Activated CD4-positive, alpha-beta T cell treated with anti-CD3 and anti-CD28 coated beads, Interleukin-2, amount 10 ng/mL, durations not matched to agents 7 days and 5 days (primary cell): ENCODE results near the gene CLN6. TPM values are rescaled to one million over a fixed set of nuclear protein-coding genes. Genes with fewer than 3 reads are reported as not detected.
"Not testable (repeated sequence)": the region's sequence is repeated elsewhere in the genome, so short reads cannot be mapped to it uniquely, and the experiment has no call there.

Experiments used
- CTCF ChIA-PET: fragments of 350-600 bp; sonication (Branson Sonifier 250); formaldehyde crosslinking; loops from one replicate; lab custom pipeline; 2021; ENCODE audit warnings: antibody characterized with exemption; lab: Charles Lee
- POLR2A ChIA-PET: fragments of 350-600 bp; sonication (Branson Sonifier 250); formaldehyde crosslinking; loops from one replicate; lab custom pipeline; 2021; ENCODE audit warnings: antibody characterized with exemption; lab: Charles Lee
- DNase-seq: peaks from one replicate; pipeline ENCODE4 v3.0.0-alpha.2; 2020
- H3K27ac Mint-ChIP-seq: one replicate; pipeline ENCODE4 v1.8.0; 2021; ENCODE audit warnings: mild to moderate bottlenecking, moderate library complexity, mixed read lengths
- H3K27me3 Mint-ChIP-seq: one replicate; pipeline ENCODE4 v1.8.0; 2021; ENCODE audit warnings: mixed read lengths
- H3K36me3 Mint-ChIP-seq: one replicate; pipeline ENCODE4 v1.8.0; 2021; ENCODE audit warnings: low read depth, mixed read lengths
- H3K4me1 Mint-ChIP-seq: one replicate; pipeline ENCODE4 v1.8.0; 2021; ENCODE audit warnings: mixed read lengths
- H3K4me3 Mint-ChIP-seq: one replicate; pipeline ENCODE4 v1.8.0; 2021; ENCODE audit warnings: mild to moderate bottlenecking, moderate library complexity, mixed read lengths
- H3K9me3 Mint-ChIP-seq: one replicate; pipeline ENCODE4 v1.8.0; 2021; ENCODE audit warnings: mixed read lengths
- total RNA-seq, 2 experiments: library from RNA; stranded (reverse); gene quantifications; one replicate each; pipeline ENCODE4 v1.2.3, GENCODE V29; 2021

The CLN6 gene
- total RNA-seq, 2 experiments from 2014 or later: 57.6 to 61.9 TPM

- DNase-seq: no peak
- Mint-ChIP-seq H3K27me3 (peaks cover 6% of the 10 kb centered on the region), H3K4me1 (peaks cover 4% of the 10 kb centered on the region), H3K36me3 (peaks cover 6% of the 10 kb centered on the region), H3K9me3 (peaks cover 11% of the 10 kb centered on the region), H3K4me3 (no peak overlapping the region), H3K27ac (no peak overlapping the region)
- ChIA-PET POLR2A (no interaction called here), CTCF (interaction anchor here (1.0 kb wide), 1 partner anchor 10 kb away, joined by 3 read pairs; no protein-coding TSS in a partner anchor)
These were observed 11.8 kb upstream of the CLN6 start for GRCh38 chr15:68241088-68241935.

GRCh38 chr15:68239025-68239424 lies 9.5 kb upstream of the CLN6 start:
- H3K27me3 Mint-ChIP-seq: peaks cover 3% of the 10 kb centered on the region
- peaks cover 3% of the 10 kb centered on the region for H3K36me3 Mint-ChIP-seq
- H3K27ac Mint-ChIP-seq: no peak overlapping the region
- CTCF ChIA-PET: no interaction called here
- peaks cover 6% of the 10 kb centered on the region for H3K9me3 Mint-ChIP-seq
- H3K4me1 Mint-ChIP-seq: peaks cover 4% of the 10 kb centered on the region
- H3K4me3 Mint-ChIP-seq: no peak overlapping the region
- no peak for DNase-seq
- POLR2A ChIA-PET: no interaction called here

DNA sequence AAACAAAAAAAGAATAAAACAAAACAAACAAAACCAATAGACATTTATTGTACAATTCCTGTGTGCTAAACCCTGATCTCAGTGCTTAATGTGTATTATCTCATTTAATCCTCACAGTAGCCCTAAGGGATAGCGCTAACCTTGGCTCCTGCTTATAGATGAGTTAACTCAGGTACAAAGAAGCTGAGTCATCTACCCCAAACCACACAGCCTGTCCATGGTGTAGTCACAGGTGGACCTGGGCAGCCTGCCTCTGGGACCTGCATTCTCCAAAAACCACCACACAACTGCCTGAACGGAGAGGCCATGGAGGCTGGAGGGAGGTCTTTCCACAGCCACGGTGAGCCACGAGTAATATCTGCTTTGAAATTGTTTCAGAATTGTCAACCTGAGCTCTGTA lies 5.5 kb upstream of the CLN6 start:
- Mint-ChIP-seq H3K4me3 (no peak overlapping the region), H3K27ac (no peak overlapping the region), H3K9me3 (no peaks in the 10 kb centered on the region), H3K36me3 (no peaks in the 10 kb centered on the region), H3K4me1 (peaks cover 12% of the 10 kb centered on the region), H3K27me3 (peaks cover 8% of the 10 kb centered on the region)
- no peak for DNase-seq
- POLR2A ChIA-PET: no interaction called here
- CTCF ChIA-PET: no interaction called here

DNA sequence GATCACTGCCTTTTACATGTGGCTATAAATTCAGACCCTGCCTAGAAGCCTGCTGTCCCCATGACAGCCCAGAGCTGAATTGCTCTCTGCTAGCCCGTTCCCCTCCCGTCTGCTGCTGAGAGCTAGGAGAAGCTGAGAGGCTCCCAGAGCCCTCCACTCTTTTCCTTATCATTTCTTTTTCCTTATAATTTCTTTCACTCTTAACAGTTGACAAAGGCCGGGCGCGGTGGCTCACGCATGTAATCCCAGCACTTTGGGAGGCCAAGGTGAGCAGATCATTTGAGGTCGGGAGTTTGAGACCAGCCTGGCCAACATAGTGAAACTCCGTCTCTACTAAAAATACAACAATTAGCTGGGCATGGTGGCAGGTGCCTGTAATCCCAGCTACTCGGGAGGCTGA lies 5.0 kb upstream of the CLN6 start:
- not testable (repeated sequence) for H3K27ac Mint-ChIP-seq

GRCh38 chr15:68234060-68234459 lies 4.5 kb upstream of the CLN6 start:
- no peak overlapping the region for H3K4me3 Mint-ChIP-seq
- H3K4me1 Mint-ChIP-seq: peaks cover 14% of the 10 kb centered on the region
- H3K9me3 Mint-ChIP-seq: no peaks in the 10 kb centered on the region
- no peak overlapping the region for H3K27ac Mint-ChIP-seq
- H3K36me3 Mint-ChIP-seq: no peaks in the 10 kb centered on the region
- peaks cover 8% of the 10 kb centered on the region for H3K27me3 Mint-ChIP-seq
- POLR2A ChIA-PET: no interaction called here
- no peak for DNase-seq
- CTCF ChIA-PET: no interaction called here

More for the DNA sequence above, 5.0 kb upstream of the CLN6 start:
- H3K27me3 Mint-ChIP-seq, H3K4me3 Mint-ChIP-seq, H3K36me3 Mint-ChIP-seq, CTCF ChIA-PET, H3K9me3 Mint-ChIP-seq, POLR2A ChIA-PET, DNase-seq: not testable (repeated sequence)
- peaks cover 14% of the 10 kb centered on the region for H3K4me1 Mint-ChIP-seq

GRCh38 chr15:68232937-68233336 lies 3.4 kb upstream of the CLN6 start:
- H3K4me3 Mint-ChIP-seq: no peak overlapping the region
- ChIA-PET POLR2A (no interaction called here), CTCF (no interaction called here)
- H3K9me3 Mint-ChIP-seq: no peaks in the 10 kb centered on the region
- peaks cover 8% of the 10 kb centered on the region for H3K27me3 Mint-ChIP-seq
- no peak for DNase-seq
- peaks cover 19% of the 10 kb centered on the region for H3K4me1 Mint-ChIP-seq
- H3K27ac Mint-ChIP-seq: no peak overlapping the region
- H3K36me3 Mint-ChIP-seq: peaks cover 5% of the 10 kb centered on the region

GRCh38 chr15:68232449-68232848 lies 2.9 kb upstream of the CLN6 start:
- H3K27me3 Mint-ChIP-seq: peaks cover 6% of the 10 kb centered on the region
- H3K27ac Mint-ChIP-seq: no peak overlapping the region
- ChIA-PET CTCF (no interaction called here), POLR2A (no interaction called here)
- no peak for DNase-seq
- H3K4me1 Mint-ChIP-seq: peaks cover 24% of the 10 kb centered on the region
- H3K9me3 Mint-ChIP-seq: no peaks in the 10 kb centered on the region
- no peak overlapping the region for H3K4me3 Mint-ChIP-seq
- H3K36me3 Mint-ChIP-seq: peaks cover 8% of the 10 kb centered on the region

- Mint-ChIP-seq H3K9me3 (no peaks in the 10 kb centered on the region), H3K4me1 (peaks cover 33% of the 10 kb centered on the region), H3K4me3 (peak overlapping the region; percentile 53), H3K27ac (peak overlapping the region; percentile 57), H3K27me3 (peaks cover 5% of the 10 kb centered on the region), H3K36me3 (peaks cover 8% of the 10 kb centered on the region)
- DNase-seq: no peak
- POLR2A ChIA-PET: interaction anchor here (0.6 to 1.0 kb wide), 2 partner anchors 59 to 682 kb away, joined by 3 to 4 read pairs; no protein-coding TSS in a partner anchor
- CTCF ChIA-PET: no interaction called here
These were observed 1.7 kb upstream of the CLN6 start for GRCh38 chr15:68231102-68231818.

- POLR2A ChIA-PET: no interaction called here
- Mint-ChIP-seq H3K4me3 (peak overlapping the region; percentile 86), H3K9me3 (no peaks in the 10 kb centered on the region), H3K27me3 (peaks cover 5% of the 10 kb centered on the region), H3K27ac (peak overlapping the region; percentile 85), H3K4me1 (peaks cover 35% of the 10 kb centered on the region), H3K36me3 (peaks cover 8% of the 10 kb centered on the region)
- CTCF ChIA-PET: interaction anchor here (1.0 kb wide), 1 partner anchor 19 kb away, joined by 3 read pairs; no protein-coding TSS in a partner anchor
- DNase-seq: no peak
These were observed 901 bp upstream of the CLN6 start for GRCh38 chr15:68230157-68231100.

DNA sequence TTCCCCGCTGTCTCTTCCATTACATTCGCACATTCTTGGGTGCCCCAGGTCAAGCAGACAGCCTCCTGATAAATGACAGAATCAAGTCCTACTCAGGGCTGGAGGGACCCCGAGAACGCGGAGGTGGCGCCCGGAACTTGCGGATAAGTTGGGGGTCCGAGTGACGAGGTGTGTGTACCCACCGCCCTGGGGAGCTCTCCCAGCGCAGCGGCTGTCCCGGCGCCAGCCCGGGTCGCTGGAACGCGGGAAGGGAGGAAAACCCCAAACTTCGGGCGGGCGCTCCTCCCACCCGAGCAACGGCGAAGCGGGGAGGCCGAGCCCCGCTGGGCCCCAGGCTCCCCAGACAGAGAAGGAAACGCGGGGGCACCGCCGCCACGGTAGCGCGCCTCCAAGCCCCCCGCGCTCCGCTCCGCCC lies 550 bp downstream of the CLN6 start:
- no peaks in the 10 kb centered on the region for H3K9me3 Mint-ChIP-seq
- DNase-seq: peak; percentile 24
- peaks cover 44% of the 10 kb centered on the region for H3K4me1 Mint-ChIP-seq
- peaks cover 5% of the 10 kb centered on the region for H3K27me3 Mint-ChIP-seq
- peaks cover 11% of the 10 kb centered on the region for H3K36me3 Mint-ChIP-seq
- peak overlapping the region; percentile 88 for H3K27ac Mint-ChIP-seq
- H3K4me3 Mint-ChIP-seq: peak overlapping the region; percentile 86
- POLR2A ChIA-PET: interaction anchor here (0.6 kb wide), 1 partner anchor 24 kb away, joined by 3 read pairs; no protein-coding TSS in a partner anchor
- CTCF ChIA-PET: interaction anchor here (0.8 kb wide), 1 partner anchor 49 kb away, joined by 3 read pairs; the partner anchor contains the start of gene FEM1B

- H3K27me3 Mint-ChIP-seq: peaks cover 5% of the 10 kb centered on the region
- POLR2A ChIA-PET: interaction anchor here (0.6 kb wide), 1 partner anchor 25 kb away, joined by 3 read pairs; no protein-coding TSS in a partner anchor
- peaks cover 12% of the 10 kb centered on the region for H3K36me3 Mint-ChIP-seq
- CTCF ChIA-PET: interaction anchor here (0.8 kb wide), 1 partner anchor 50 kb away, joined by 3 read pairs; the partner anchor contains the start of gene FEM1B
- H3K4me3 Mint-ChIP-seq: peak overlapping the region; percentile 86
- no peak for DNase-seq
- H3K4me1 Mint-ChIP-seq: peaks cover 45% of the 10 kb centered on the region
- H3K27ac Mint-ChIP-seq: peak overlapping the region; percentile 88
- H3K9me3 Mint-ChIP-seq: no peaks in the 10 kb centered on the region
These were observed 1.2 kb downstream of the CLN6 start for GRCh38 chr15:68228143-68228970.
